Body of pancreas (tissue), 4 donors: ENCODE measurements around the gene MED31.

Experiments used
- CTCF ChIP-seq, 7 experiments: fragments of 450-650 bp in 4 of 7; fragments of 200-600 bp in 3 of 7; sonication (generic) in 3 of 7; IDR thresholded peaks; one replicate each; pipeline ENCODE4 v1.5.1; 2016 to 2019; ENCODE audit warnings: antibody characterized with exemption in 7 of 7
- POLR2A ChIP-seq, 3 donors: fragments of 450-650 bp; IDR thresholded peaks; one replicate each; pipeline ENCODE4 v1.6.1; 2016; ENCODE audit warnings: antibody characterized with exemption in 3 of 3, mild to moderate bottlenecking in 2 of 3

GRCh38 chr17:6684460-6684783, 33.0 kb upstream of the MED31 start:
- TF ChIP-seq CTCF (IDR thresholded peaks at IDR 0.05) (no peak), POLR2A (IDR thresholded peaks at IDR 0.05) (no peak)
